ENCODE measurements around the gene ZNF530.

DNA sequence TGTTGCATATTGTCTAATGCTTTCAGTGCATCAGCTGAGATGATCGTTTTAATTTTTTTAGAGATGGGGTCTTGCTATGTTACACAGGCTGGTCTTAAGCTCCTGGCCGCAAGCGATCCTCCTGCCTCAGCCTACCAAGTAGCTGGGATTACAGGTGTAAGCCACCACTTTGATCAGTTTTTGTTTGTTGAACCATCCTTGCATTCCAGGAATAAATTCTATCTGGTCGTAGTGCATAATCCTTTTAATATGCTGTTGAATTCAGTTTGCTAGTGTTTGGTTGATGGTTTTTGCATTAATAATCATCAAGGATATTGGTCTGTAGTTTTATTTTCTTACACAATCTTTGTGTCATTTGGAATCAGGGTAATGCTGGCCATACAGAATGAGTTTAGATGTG is 37.7 kb downstream of the ZNF530 start:
- TF ChIP-seq CTCF (IDR thresholded peaks at IDR 0.05), result no peak
- TF ChIP-seq POLR2A (IDR thresholded peaks at IDR 0.05), result no peak
